ENCODE data around the gene RUNDC3A. TPM values are rescaled to one million over a fixed set of nuclear protein-coding genes. Genes with fewer than 3 reads are reported as not detected.

Gene RUNDC3A
- total RNA-seq, 1 experiment from 2014 or later, result 5.2 TPM

DNA sequence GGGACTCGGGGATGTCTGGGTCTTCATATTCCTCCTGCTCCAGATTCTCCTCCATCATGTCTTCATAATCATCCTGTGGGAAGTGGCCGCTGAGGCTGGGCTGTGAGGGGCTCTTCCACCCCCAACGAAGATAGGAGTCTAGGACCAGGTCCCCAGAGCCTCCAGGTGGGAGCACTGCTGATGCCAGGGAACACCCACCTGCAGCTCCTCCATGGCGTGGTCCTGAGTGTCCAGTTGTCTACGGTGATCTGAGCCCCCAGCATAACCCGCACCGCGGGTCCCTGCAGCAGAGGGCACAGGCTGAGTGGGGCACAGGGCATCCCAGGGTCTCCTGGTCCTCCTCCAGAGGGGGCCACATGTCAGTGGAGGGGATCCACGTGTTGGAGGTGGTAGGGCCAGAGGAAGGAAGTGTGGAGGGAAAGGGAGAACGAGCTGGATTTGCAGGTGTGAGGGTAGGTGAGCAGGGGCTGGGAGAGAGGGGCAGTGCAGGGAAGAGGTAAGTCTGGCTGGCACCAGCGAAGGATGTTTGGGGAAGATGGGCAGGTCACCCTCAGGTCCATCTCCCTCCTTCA lies 45.7 kb upstream of the RUNDC3A start:
- no peak for ATAC-seq
- TF ChIP-seq PRRX2 (CRISPR knock-in tag; IDR thresholded peaks at IDR 0.05) (no peak), NFE2L1 (CRISPR knock-in tag; IDR thresholded peaks at IDR 0.05) (no peak), JUN (CRISPR knock-in tag; IDR thresholded peaks at IDR 0.05) (no peak), RORB (CRISPR knock-in tag; IDR thresholded peaks at IDR 0.05) (no peak), SOX15 (CRISPR knock-in tag; IDR thresholded peaks at IDR 0.05) (no peak)
- TF ChIP-seq, protein P1, sequence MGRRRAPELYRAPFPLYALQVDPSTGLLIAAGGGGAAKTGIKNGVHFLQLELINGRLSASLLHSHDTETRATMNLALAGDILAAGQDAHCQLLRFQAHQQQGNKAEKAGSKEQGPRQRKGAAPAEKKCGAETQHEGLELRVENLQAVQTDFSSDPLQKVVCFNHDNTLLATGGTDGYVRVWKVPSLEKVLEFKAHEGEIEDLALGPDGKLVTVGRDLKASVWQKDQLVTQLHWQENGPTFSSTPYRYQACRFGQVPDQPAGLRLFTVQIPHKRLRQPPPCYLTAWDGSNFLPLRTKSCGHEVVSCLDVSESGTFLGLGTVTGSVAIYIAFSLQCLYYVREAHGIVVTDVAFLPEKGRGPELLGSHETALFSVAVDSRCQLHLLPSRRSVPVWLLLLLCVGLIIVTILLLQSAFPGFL (CRISPR knock-in tag; IDR thresholded peaks at IDR 0.05; ENCODE audit: borderline replicate concordance), result no peak
- TF ChIP-seq, protein P2, sequence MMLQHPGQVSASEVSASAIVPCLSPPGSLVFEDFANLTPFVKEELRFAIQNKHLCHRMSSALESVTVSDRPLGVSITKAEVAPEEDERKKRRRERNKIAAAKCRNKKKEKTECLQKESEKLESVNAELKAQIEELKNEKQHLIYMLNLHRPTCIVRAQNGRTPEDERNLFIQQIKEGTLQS (CRISPR knock-in tag; conservative IDR thresholded peaks at IDR 0.05), result no peak
- Mint-ChIP-seq H3K27ac (no peak overlapping the region), H3K4me1 (no peaks in the 10 kb centered on the region), H3K9me3 (no peaks in the 10 kb centered on the region), H3K4me3 (no peak overlapping the region), H3K27me3 (ENCODE audit: low read depth) (no peaks in the 10 kb centered on the region; the same call in none of the 2 replicates), H3K36me3 (no peaks in the 10 kb centered on the region)
- DNase-seq (ENCODE audit: low spot score), result no peak
- ChIA-PET POLR2A (no interaction called here), CTCF (interaction anchor here (0.6 to 1.2 kb wide), 3 partner anchors 52 to 69 kb away, joined by 3 read pairs; no protein-coding TSS in a partner anchor)

GRCh38 chr17:44263345-44263902 lies 45.0 kb upstream of the RUNDC3A start:
- Mint-ChIP-seq H3K36me3 (no peaks in the 10 kb centered on the region), H3K4me1 (no peaks in the 10 kb centered on the region), H3K4me3 (no peak overlapping the region), H3K27me3 (ENCODE audit: low read depth) (no peaks in the 10 kb centered on the region; the same call in 1 of the 2 replicates), H3K27ac (no peak overlapping the region), H3K9me3 (no peaks in the 10 kb centered on the region)
- ATAC-seq, result no peak
- POLR2A ChIA-PET, result no interaction called here
- CTCF ChIA-PET, result no interaction called here
- DNase-seq (ENCODE audit: low spot score), result no peak
- TF ChIP-seq TEAD1 (CRISPR knock-in tag; IDR thresholded peaks at IDR 0.05), result no peak
- no peak for TF ChIP-seq TEAD4 (CRISPR knock-in tag; IDR thresholded peaks at IDR 0.05)
- TF ChIP-seq, protein P3, sequence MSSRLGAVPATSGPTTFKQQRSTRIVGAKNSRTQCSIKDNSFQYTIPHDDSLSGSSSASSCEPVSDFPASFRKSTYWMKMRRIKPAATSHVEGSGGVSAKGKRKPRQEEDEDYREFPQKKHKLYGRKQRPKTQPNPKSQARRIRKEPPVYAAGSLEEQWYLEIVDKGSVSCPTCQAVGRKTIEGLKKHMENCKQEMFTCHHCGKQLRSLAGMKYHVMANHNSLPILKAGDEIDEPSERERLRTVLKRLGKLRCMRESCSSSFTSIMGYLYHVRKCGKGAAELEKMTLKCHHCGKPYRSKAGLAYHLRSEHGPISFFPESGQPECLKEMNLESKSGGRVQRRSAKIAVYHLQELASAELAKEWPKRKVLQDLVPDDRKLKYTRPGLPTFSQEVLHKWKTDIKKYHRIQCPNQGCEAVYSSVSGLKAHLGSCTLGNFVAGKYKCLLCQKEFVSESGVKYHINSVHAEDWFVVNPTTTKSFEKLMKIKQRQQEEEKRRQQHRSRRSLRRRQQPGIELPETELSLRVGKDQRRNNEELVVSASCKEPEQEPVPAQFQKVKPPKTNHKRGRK (CRISPR knock-in tag; IDR thresholded peaks at IDR 0.05; ENCODE audit: borderline replicate concordance), result no peak
- TF ChIP-seq KAT7 (CRISPR knock-in tag; IDR thresholded peaks at IDR 0.05; ENCODE audit: borderline replicate concordance), result no peak
- no peak for TF ChIP-seq CREM (CRISPR knock-in tag; IDR thresholded peaks at IDR 0.05)
- no peak for TF ChIP-seq ZBTB43 (CRISPR knock-in tag; IDR thresholded peaks at IDR 0.05)
- no peak for TF ChIP-seq NFATC4 (CRISPR knock-in tag; IDR thresholded peaks at IDR 0.05)

GRCh38 chr17:44266402-44267164 lies 41.8 kb upstream of the RUNDC3A start:
- Mint-ChIP-seq H3K4me3 (no peak overlapping the region), H3K4me1 (no peaks in the 10 kb centered on the region), H3K36me3 (no peaks in the 10 kb centered on the region), H3K27ac (no peak overlapping the region), H3K9me3 (no peaks in the 10 kb centered on the region), H3K27me3 (ENCODE audit: low read depth) (no peaks in the 10 kb centered on the region; the same call in 1 of the 2 replicates)
- CTCF ChIA-PET, result no interaction called here
- no peak for TF ChIP-seq TEAD4 (CRISPR knock-in tag; IDR thresholded peaks at IDR 0.05)
- TF ChIP-seq, protein P4, sequence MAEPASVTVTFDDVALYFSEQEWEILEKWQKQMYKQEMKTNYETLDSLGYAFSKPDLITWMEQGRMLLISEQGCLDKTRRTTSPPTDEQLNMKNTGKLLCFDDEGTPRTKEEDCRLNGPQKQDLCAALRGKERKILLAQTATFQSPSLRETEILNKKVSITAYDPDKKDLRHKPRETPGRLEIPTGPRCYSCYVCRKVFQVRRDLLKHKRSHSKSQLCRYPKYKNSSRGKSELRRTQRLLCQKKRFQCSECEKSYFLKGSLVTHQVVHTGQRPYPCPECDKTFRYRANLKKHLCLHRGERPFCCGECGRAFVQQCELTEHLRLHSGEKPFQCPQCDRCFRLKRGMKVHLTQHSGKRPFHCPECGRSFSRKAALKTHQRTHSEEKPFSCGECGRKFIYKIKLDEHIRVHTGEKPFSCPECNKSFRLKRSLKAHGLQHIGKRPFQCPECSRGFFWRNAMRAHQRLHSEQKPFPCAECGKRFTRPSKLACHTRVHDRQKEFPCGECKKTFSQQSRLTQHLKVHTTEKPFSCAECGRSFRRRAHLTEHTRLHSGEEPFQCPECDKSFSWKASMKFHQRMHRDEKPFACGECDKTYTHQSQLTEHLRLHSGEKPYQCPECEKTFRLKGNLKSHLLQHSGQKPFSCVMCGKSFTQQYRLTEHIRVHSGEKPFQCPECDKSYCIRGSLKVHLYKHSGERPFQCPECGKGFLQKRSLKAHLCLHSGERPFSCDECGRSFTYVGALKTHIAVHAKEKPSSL (CRISPR knock-in tag; conservative IDR thresholded peaks at IDR 0.05), result no peak
- DNase-seq (ENCODE audit: low spot score), result no peak
- ATAC-seq, result no peak
- POLR2A ChIA-PET, result no interaction called here

Data from WTC11 (cell line).